NCI-H1694 treated with DMSO at 0.1 percent for 48 hours (cell line): ENCODE measurements around the gene CIZ1.
"Not testable (repeated sequence)": the region's sequence is repeated elsewhere in the genome, so short reads cannot be mapped to it uniquely, and the experiment has no call there.

Experiments used
- DNase-seq: peaks from one replicate; lab custom pipeline; 2025; lab: John Stamatoyannopoulos, UW

Gene CIZ1, protein sequence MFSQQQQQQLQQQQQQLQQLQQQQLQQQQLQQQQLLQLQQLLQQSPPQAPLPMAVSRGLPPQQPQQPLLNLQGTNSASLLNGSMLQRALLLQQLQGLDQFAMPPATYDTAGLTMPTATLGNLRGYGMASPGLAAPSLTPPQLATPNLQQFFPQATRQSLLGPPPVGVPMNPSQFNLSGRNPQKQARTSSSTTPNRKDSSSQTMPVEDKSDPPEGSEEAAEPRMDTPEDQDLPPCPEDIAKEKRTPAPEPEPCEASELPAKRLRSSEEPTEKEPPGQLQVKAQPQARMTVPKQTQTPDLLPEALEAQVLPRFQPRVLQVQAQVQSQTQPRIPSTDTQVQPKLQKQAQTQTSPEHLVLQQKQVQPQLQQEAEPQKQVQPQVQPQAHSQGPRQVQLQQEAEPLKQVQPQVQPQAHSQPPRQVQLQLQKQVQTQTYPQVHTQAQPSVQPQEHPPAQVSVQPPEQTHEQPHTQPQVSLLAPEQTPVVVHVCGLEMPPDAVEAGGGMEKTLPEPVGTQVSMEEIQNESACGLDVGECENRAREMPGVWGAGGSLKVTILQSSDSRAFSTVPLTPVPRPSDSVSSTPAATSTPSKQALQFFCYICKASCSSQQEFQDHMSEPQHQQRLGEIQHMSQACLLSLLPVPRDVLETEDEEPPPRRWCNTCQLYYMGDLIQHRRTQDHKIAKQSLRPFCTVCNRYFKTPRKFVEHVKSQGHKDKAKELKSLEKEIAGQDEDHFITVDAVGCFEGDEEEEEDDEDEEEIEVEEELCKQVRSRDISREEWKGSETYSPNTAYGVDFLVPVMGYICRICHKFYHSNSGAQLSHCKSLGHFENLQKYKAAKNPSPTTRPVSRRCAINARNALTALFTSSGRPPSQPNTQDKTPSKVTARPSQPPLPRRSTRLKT

DNA sequence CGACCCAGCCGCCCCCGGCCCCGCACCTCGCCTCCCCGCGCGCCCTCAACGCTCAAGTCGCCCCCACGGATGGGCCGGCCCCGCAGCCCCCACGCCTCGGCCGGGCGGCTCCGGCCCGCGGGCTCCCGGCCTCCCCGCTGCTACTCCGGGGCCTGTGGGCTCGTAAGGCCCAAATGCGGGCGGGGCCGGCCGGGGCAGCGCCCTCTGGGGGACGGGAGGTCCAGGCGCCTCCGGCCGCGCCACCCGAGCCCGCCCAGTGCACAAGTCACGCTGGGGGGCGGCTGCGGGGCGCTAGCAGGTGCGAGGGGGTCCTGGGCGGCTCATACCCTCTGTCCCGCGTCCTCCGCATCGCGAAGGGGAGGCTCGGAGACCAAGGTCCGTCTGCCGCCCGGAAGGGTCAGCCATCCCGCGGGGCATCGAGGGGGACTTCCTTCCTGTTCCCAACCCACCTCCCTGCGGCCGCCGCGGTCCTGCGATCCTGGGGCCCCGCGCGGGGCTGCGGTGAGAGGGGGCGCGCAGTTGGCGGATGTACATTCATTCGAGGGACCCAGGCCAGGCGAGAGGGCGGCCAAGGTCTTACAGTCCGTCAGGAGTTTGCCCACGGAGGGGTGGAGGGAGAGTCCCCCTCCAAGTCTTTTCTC is at the start of gene CIZ1:
Gene CIZ1 (minus strand): TSS at position 167 of the 641 bp plus-strand sequence. CDS start 715 bp downstream, outside the sequence.
- DNase-seq, result peak; percentile 16

DNA sequence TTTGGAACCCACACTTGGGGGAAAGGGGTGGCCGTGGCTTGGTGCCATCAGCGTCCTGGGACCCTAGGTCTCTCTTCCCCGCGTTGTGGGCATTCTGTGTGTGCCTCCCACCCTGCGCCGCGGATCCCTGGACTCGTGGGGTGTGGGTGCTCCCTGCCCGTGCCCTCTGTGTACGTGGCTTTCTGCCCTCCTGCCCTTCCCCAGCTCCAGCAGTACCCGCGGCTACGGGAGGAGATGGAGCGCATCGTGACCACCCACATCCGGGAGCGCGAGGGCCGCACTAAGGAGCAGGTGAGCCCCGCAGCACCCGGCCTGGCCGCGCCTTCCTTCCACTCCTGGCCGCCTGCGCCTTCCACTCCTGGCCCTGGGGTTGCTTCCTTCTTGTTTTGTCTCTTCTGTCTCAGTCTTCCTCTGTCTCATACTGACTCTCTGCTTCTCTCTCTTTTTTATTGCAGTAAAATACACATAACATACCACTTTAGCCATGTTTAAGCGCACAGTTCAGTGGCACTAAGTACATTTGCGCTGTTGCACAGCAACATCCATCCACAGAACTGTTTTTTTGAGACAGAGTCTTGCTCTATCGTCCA is 42.5 kb upstream of the CIZ1 start:
- no peak for DNase-seq

DNA sequence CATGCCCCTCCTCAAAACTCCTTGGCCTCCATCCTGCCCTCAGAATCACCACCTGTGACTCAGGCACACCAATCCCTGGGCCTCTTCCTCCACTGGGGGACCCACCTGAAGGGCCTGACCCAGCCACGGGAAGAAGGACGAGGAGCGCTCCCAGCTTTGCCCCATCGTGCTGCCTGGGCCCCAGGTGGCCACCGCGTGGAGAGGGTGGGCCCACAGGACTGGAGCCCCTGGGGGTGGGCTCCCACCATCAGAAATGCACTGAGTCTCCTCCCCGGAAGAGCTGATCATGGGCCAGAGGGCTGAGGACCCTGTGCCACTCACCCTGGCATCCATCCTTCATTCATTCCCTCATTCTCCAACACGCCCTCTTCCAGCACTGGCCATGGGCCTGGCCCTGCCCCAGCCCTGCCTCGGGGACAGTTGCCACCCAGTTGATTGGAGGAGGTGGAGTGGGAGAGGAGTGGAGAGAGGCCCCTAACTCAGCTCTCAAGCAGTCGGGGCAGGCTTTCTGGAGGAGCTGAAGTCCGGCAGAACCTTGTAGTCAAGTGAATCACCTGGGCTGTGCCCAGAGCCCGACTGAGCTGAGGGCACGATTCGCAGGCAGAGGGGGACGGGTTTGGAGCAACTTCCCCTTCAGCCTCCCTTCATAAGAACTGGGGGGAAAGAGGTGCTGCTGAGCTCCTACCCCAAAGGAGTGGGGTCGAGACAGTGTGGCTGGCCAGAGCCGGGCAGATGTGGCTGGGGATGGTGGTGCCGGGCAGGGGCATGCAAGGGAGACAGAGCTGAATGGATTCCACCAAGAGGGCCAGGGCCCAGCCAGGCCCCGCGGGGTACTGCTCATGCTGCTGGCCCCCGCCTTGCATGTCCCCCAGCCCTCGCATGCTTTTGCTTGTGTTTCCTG is 41.4 kb upstream of the CIZ1 start:
- no peak for DNase-seq

DNA sequence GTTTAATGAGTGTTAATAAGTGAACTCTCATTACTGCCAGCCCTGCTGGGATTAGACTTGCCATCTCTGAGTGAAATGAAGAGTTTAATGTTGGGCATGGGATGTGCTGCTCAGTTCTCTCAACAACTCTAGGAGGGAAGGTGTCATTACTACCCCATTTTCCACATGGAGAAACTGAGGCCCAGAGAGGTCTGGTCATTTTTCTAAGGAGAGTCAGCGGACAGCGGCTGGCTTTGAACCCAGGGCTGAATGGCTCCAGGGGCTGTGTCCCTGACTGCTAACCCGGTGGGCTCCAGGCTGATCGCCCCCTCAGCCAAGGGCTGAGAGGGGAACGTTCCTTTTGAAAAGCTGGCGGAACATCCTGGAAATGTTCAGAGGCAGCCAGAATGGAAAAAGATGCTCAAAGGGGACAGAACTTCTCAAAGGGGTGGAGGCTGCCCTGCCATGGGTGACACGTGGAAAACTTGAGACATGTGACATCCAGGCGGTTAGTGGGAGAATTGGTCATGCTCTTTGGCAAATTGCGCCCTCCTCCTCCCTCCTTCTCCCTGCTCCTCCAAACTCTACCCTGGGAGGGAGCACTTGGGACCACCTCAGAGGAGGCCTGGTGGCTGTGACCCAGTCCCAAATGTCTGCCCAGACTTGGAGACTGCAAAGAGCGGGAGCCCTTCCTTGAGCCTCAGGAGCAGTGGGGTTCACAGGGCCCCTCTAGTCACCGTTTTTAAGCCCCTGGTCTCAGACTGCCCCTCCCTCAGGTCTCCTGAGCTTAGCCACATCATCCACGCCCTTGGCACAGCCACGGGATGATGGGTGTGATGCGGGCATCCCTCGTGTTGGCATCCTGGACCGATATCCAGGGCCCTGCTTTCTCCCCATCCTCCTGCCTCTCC is 40.5 kb upstream of the CIZ1 start:
- no peak for DNase-seq

DNA sequence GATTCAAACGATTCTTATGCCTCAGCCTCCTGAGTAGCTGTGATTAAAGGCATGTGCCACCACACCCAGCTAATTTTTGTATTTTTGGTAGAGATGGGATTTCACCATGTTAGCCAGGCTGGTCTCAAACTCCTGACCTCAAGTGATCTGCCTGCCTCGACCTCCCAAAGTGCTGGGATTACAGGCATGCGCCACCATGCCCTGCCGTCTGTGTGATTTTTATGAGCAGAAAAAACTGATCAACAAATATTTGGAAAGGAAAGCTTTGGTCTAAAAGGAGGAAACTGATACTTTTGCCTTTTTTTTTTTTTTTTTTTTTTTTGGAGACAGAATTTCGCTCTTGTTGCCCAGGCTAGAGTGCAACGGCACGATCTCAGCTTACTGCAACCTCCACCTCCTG is 39.5 kb upstream of the CIZ1 start:
- DNase-seq, result not testable (repeated sequence)

DNA sequence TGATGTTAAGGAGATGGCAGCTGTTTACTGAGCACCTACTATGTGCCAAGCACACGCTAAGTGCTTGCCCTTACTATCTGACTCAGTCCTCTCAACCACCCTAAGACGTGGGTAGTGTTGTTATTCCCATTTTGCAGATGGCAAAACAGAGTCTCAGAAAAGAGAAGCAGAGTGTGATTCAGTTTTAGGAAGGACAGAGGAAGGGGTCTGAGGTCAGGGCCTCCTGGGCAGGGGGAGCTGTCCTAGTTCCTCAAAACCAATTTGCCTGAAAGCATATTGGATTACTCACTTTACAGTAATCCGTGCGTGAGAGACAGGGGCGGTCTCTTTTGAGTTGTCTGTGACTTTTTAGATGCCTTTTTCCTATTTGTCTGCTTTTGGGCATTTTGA is 35.0 kb upstream of the CIZ1 start:
- no peak for DNase-seq

DNA sequence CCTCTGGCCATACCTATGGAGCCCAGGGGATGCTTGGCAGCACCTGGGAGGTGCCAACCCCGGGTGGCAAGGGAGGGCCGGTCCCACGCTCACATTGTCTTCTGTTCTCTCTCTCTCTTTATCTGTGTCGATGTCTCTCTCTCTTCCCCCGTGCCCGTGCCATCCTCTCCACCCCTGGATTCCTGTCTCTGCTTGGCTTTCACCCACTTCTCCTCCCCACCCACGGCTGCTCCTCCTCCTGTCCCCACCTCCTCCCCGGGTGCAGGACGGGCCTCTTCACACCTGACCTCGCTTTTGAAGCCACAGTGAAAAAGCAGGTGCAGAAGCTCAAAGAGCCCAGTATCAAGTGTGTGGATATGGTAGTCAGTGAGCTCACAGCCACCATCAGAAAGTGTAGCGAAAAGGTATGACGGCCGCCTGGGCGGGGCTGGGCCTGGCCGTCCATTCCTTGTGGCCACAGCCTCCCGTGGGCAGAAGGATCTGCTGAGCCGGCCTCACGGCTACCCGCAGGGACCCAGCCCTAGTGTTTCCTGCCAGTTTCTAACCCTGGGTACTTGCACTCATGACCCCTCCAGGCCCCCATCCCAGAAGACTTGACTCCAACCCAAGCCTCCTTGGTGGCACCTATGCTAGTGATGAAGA is 34.5 kb upstream of the CIZ1 start:
- DNase-seq, result no peak

DNA sequence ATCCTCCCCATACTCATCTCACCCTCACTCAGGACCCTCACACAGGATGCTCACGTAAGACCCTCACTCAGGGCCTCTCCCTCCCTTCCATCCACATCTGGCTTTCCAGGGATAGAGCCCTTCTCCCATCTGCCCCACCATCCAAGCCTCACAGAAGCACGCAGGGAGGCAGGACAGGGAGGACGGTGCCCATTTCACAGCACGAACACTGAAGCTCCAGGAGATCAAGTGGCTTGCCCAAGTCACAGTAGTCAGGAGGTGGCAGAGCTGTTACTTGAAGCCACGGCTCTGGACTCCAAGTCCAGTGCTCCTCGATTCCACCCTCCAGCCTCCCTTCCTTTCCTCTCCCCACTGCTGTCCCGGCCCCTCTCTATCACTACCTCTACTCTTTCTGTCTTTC is 33.5 kb upstream of the CIZ1 start:
- no peak for DNase-seq

DNA sequence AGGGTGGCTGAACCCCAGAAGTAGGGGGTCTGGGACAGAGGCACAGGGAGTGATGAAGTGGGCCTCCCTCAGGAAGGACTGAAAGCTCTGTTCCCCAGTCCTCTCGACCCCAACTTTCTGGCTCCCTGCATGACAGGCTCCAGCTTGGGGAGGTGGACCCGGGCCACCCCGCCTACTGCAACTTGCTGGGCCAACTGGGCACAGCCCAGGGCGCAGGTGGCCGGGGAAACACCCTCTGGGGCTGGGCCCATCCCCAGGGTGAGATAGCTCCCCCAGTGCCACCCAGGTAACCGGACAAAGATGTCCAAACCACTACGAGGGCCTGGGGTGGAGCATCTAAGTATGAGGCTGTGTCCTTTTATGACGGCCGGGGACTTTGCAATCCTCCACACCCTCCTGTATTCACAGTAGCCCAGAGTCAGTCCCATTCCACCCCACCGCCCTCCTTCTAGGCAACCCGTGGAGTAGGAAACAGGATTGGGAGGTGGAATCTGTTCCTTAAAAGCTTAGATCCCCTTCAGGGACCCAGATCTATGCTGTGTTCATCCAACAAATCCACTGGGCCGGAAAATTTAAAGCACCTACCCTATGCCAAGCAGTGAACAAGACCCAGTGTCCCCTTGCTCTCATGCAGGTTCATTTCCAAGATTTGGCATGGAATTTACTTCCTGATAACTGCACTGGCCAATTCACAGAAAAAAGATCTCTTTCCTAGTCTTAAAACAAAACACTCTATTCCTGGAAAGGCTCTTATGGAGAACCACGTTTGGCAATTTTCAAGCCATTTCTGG is 31.7 kb upstream of the CIZ1 start:
- no peak for DNase-seq

DNA sequence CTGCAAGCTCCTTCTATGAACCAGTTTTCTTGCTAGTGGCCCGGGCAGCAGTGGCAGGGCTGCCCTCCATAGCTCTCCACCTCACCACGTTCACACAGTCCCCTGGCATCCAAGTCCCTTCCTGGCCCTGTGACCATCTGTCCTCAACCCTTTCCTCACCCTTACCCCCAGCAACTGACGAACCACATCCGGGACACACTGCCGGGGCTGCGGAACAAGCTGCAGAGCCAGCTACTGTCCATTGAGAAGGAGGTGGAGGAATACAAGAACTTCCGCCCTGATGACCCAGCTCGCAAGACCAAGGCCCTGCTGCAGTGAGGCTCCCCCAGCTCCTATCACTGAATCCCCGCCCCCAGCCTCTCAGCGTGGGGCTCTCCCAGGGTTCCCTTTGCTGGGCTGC is 30.7 kb upstream of the CIZ1 start:
- DNase-seq, result no peak

DNA sequence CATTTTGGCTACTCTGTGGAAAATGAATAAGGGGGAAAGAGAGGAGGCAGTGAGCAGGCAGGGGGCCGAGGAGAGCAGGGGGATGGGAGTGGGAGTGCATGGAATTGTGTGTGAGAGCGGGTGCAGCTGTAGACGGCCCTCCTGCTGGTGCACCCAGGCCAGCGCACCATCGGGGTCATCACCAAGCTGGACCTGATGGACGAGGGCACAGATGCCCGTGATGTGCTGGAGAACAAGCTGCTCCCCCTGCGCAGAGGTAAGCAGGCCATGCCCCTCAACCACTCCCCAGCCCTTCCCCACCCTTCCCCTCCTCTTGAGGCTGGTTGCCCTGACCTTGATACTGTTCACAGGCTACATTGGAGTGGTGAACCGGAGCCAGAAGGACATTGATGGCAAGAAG is 28.5 kb upstream of the CIZ1 start:
- no peak for DNase-seq

DNA sequence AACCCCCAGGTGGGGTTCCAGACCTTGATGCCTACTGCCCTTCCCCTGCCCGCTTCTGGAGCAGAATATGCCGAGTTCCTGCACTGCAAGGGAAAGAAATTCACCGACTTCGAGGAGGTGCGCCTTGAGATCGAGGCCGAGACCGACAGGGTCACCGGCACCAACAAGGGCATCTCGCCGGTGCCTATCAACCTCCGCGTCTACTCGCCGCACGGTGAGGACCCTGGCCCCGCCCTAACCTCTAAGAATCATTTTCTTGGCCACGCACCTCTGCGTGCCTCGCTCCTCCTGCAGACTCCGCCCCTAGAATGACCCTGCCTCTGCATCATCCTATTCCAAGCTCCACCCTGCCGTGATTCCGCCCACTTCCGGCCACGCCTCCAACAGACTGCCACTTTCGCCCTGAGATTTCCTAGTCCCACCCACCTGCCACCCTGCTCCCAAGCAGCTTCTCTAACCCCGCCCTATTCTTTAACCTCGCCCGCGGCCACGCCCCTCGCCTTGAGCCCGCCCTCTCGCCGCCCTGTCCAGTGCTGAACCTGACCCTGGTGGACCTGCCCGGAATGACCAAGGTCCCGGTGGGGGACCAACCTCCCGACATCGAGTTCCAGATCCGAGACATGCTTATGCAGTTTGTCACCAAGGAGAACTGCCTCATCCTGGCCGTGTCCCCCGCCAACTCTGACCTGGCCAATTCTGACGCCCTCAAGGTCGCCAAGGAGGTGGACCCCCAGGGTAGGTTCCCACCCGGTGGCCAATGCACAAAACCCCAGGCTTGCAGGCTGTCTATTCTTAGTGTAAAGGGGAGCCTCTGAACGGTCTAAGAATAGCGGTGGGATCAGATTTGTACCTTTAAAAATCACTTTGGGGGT is 27.4 kb upstream of the CIZ1 start:
- DNase-seq, result no peak

DNA sequence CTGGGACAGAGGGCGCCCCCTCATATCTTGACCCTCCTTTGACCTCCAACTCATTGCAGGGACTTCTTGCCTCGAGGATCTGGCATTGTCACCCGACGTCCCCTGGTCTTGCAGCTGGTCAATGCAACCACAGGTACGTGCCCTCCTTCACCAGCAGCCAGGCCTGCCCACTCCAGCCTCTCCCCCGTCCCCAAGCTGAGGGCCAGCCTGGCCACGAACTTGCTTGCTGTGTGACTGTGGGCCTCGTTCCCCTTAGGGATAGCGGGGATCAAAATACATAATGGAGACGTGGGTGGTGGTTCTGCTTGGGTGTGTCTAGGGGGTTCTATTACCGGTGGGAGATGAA is 26.8 kb upstream of the CIZ1 start:
- no peak for DNase-seq

DNA sequence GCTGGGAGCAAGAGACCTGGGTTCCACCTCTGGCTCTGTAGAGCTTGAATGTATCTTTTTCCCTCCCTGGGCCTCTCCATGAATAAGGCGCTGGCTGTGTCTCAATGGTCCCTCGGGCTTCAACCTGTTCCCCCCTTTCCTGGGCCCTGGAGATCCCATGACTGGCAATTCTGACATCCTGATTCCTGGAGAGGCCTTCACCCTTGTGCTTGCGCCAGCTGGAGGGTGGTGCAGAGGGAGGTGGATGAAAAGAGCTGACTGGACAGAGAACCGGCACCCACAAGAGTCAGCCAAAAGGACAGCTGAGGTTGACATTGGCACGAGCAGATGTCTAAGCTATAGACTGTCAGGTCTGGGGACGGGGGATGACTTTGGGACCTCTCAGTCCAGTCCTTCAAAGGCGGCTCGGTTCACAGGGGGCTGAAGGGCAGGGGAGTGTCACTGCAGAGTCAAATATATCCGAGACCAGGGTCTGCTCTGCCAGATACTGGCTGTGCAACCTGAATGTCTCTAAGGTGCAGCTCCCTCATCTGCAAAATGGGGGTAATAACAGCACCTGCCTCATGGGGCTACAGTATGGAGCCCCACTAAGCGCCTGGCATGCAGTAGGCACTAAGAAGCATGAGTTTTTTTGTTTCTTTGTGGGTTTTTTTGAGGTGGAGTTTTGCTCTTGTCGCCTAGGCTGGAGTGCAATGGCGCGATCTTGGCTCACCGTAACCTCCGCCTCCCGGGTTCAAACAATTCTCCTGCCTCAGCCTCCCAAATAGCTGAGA is 25.6 kb upstream of the CIZ1 start:
- DNase-seq, result no peak

DNA sequence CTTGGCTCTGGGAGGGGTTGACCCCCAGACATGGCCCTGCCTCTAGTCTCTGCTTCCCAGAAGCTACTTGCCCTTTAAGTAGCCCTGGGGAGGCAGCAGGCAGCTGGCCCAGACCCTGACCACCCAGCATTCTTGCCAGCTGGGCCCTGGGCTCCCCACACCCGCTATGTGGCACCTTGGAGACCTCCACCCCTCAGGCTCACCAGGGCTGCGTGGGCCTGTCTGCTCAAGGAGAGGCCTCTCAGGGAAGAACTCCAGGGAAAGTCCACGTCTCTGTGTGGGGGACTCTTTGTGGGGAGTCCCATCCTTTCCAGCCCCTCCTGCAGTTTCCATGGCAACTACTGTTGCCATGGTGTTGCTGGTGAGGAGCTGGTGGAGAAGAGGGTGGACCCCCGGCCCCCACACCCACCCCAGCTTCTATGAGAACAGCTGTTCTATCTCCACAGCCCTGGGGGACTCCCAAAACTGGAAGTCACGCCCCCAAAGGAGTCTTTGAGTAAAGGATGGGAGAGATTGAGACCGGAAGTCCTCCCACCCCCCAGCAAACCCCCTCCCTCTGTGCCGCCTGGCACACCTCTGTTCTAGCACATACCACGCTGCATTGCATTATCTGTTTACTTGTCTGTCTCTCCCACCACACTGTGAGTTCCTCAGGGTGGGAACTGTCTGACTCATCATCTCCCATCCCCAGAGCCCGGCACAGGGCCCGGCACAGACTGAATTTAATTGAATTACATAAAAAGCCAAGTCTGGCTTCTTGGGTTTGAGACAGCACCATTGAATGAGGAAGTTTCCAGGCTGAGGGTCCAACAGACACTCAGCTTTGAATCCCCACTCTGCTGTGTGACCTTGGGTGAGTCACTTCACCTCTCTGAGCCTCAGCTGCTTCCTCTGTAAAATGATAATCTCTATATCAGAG is 24.4 kb upstream of the CIZ1 start:
- no peak for DNase-seq
